OCI-LY3 (cell line): Measurements from ENCODE around the gene C9.

Experiments used
- H2AFZ ChIP-seq: fragments of 200-600, 300-600 bp; shearing (Covaris generic); 2 replicates; pipeline ENCODE4 v1.6.0; 2014; ENCODE audit warnings: antibody characterized with exemption, low read depth, low read length
- H3K27ac ChIP-seq: fragments of 200-600, 300-600 bp; sonication (generic); 2 replicates; pipeline ENCODE4 v1.5.1; 2014; ENCODE audit warnings: mild to moderate bottlenecking, low read length, moderate library complexity, mixed read lengths
- H3K27me3 ChIP-seq: fragments of 200-600, 300-600 bp; sonication (generic); 2 replicates; pipeline ENCODE4 v1.6.1; 2014; ENCODE audit warnings: low read depth, low read length, mixed read lengths
- H3K36me3 ChIP-seq: fragments of 200-600, 300-600 bp; sonication (generic); replicated peaks from 2 replicates; pipeline ENCODE3; 2014; ENCODE audit warnings: low read depth, low read length, mixed read lengths
- H3K4me1 ChIP-seq: fragments of 300-600, 200-600 bp; sonication (generic); 2 replicates; pipeline ENCODE4 v1.6.1; 2014; ENCODE audit warnings: low read length, mixed read lengths
- H3K4me2 ChIP-seq: fragments of 200-600, 300-600 bp; sonication (generic); 2 replicates; pipeline ENCODE4 v1.6.1; 2014; ENCODE audit warnings: low read length, mixed read lengths
- H3K4me3 ChIP-seq: fragments of 300-600, 200-600 bp; sonication (generic); 2 replicates; pipeline ENCODE4 v1.5.1; 2014; ENCODE audit warnings: antibody characterized with exemption, mild to moderate bottlenecking, low read length, moderate library complexity
- H3K79me2 ChIP-seq: fragments of 300-600, 200-600 bp; shearing (Covaris generic); 2 replicates; pipeline ENCODE4 v1.6.1; 2014; ENCODE audit warnings: mild to moderate bottlenecking, low read length, mixed read lengths
- H3K9ac ChIP-seq: fragments of 300-600, 200-600 bp; shearing (Covaris generic); 2 replicates; pipeline ENCODE4 v1.6.0; 2014; ENCODE audit warnings: mild to moderate bottlenecking, low read length, moderate library complexity
- H3K9me3 ChIP-seq: fragments of 200-600, 300-600 bp; shearing (Covaris generic); 2 replicates; pipeline ENCODE4 v1.6.1; 2014; ENCODE audit warnings: low read length, mixed read lengths; ENCODE audit not compliant: insufficient read depth
- H4K20me1 ChIP-seq: fragments of 200-600, 300-600 bp; sonication (generic); 2 replicates; pipeline ENCODE4 v1.6.1; 2016; ENCODE audit warnings: low read length, mixed read lengths; ENCODE audit not compliant: insufficient read depth
- CTCF ChIP-seq: fragments of 200-600, 300-600 bp; sonication (generic); IDR thresholded peaks from 2 replicates; pipeline ENCODE4 v1.5.1; 2014; ENCODE audit warnings: antibody characterized with exemption, low read length, low read depth
- EZH2phosphoT487 ChIP-seq: fragments of 200-600 bp; shearing (Covaris generic); IDR thresholded peaks from 2 replicates; pipeline ENCODE4 v1.6.1; 2018; ENCODE audit warnings: antibody characterized with exemption, mixed run types, low read depth

Gene C9

GRCh38 chr5:39353717-39354399 lies 10.4 kb downstream of the C9 start:
- no peak overlapping the region for H3K4me3 ChIP-seq
- H3K9me3 ChIP-seq, result peaks cover 5% of the 10 kb centered on the region; the same call in 1 of the 2 replicates
- TF ChIP-seq CTCF (no peak), EZH2phosphoT487 (no peak)
- no peaks in the 10 kb centered on the region for H3K27me3 ChIP-seq
- 0 out of 2 replicates have a peak overlapping the region, but pooled peaks have one; percentile 5 for H3K9ac ChIP-seq
- peaks cover 26% of the 10 kb centered on the region for H3K4me1 ChIP-seq
- peak overlapping the region; percentile 77 for H3K27ac ChIP-seq
- no peaks in the 10 kb centered on the region for H4K20me1 ChIP-seq
- peak overlapping the region; percentile 8; the same call in 1 of the 2 replicates for H2AFZ ChIP-seq
- peak overlapping the region; percentile 35; the same call in 1 of the 2 replicates for H3K4me2 ChIP-seq
- H3K79me2 ChIP-seq, result no peaks in the 10 kb centered on the region
- H3K36me3 ChIP-seq, result peaks cover 18% of the 10 kb centered on the region

GRCh38 chr5:39352951-39353350 lies 11.3 kb downstream of the C9 start:
- peak overlapping the region; percentile 77 for H3K27ac ChIP-seq

GRCh38 chr5:39352170-39352569 lies 12.1 kb downstream of the C9 start:
- Histone ChIP-seq H3K36me3 (peaks cover 18% of the 10 kb centered on the region), H3K9me3 (peaks cover 5% of the 10 kb centered on the region; the same call in 1 of the 2 replicates), H2AFZ (no peak overlapping the region), H3K4me3 (no peak overlapping the region), H4K20me1 (no peaks in the 10 kb centered on the region), H3K9ac (no peak overlapping the region), H3K27me3 (no peaks in the 10 kb centered on the region), H3K4me1 (peaks cover 26% of the 10 kb centered on the region), H3K79me2 (no peaks in the 10 kb centered on the region), H3K4me2 (no peak overlapping the region), H3K27ac (no peak overlapping the region)
- TF ChIP-seq CTCF, result no peak
- TF ChIP-seq EZH2phosphoT487, result no peak

More at GRCh38 chr5:39352951-39353350, 11.3 kb downstream of the C9 start:
- peaks cover 5% of the 10 kb centered on the region; the same call in 1 of the 2 replicates for H3K9me3 ChIP-seq
- peak overlapping the region; percentile 35; the same call in 1 of the 2 replicates for H3K4me2 ChIP-seq
- H3K36me3 ChIP-seq, result peaks cover 18% of the 10 kb centered on the region
- H3K79me2 ChIP-seq, result no peaks in the 10 kb centered on the region
- no peak for TF ChIP-seq EZH2phosphoT487
- TF ChIP-seq CTCF, result no peak
- no peak overlapping the region for H3K4me3 ChIP-seq
- no peak overlapping the region for H2AFZ ChIP-seq
- H3K9ac ChIP-seq, result no peak overlapping the region
- H4K20me1 ChIP-seq, result no peaks in the 10 kb centered on the region
- H3K4me1 ChIP-seq, result peaks cover 26% of the 10 kb centered on the region
- no peaks in the 10 kb centered on the region for H3K27me3 ChIP-seq

GRCh38 chr5:39349484-39349883 lies 14.8 kb downstream of the C9 start:
- Histone ChIP-seq H3K4me3 (no peak overlapping the region), H2AFZ (no peak overlapping the region)

More at GRCh38 chr5:39349484-39349883, 14.8 kb downstream of the C9 start:
- Histone ChIP-seq H4K20me1 (no peaks in the 10 kb centered on the region), H3K9ac (no peak overlapping the region), H3K4me2 (no peak overlapping the region), H3K4me1 (peaks cover 20% of the 10 kb centered on the region), H3K27ac (no peak overlapping the region), H3K79me2 (no peaks in the 10 kb centered on the region), H3K27me3 (no peaks in the 10 kb centered on the region), H3K36me3 (peaks cover 11% of the 10 kb centered on the region), H3K9me3 (peaks cover 5% of the 10 kb centered on the region; the same call in 1 of the 2 replicates)
- no peak for TF ChIP-seq EZH2phosphoT487
- no peak for TF ChIP-seq CTCF
